OCI-LY3 (cell line): Measurements from ENCODE around the gene PPP1R3G.
A peak's percentile ranks its signal among the peaks of the same experiment; 100 is the strongest.

Source experiments
- H2AFZ ChIP-seq: fragments of 200-600, 300-600 bp; shearing (Covaris generic); 2 replicates; pipeline ENCODE4 v1.6.0; 2014; ENCODE audit warnings: antibody characterized with exemption, low read depth, low read length
- H3K27ac ChIP-seq: fragments of 200-600, 300-600 bp; sonication (generic); 2 replicates; pipeline ENCODE4 v1.5.1; 2014; ENCODE audit warnings: mild to moderate bottlenecking, low read length, moderate library complexity, mixed read lengths
- H3K27me3 ChIP-seq: fragments of 200-600, 300-600 bp; sonication (generic); 2 replicates; pipeline ENCODE4 v1.6.1; 2014; ENCODE audit warnings: low read depth, low read length, mixed read lengths
- H3K36me3 ChIP-seq: fragments of 200-600, 300-600 bp; sonication (generic); replicated peaks from 2 replicates; pipeline ENCODE3; 2014; ENCODE audit warnings: low read depth, low read length, mixed read lengths
- H3K4me1 ChIP-seq: fragments of 300-600, 200-600 bp; sonication (generic); 2 replicates; pipeline ENCODE4 v1.6.1; 2014; ENCODE audit warnings: low read length, mixed read lengths
- H3K4me2 ChIP-seq: fragments of 200-600, 300-600 bp; sonication (generic); 2 replicates; pipeline ENCODE4 v1.6.1; 2014; ENCODE audit warnings: low read length, mixed read lengths
- H3K4me3 ChIP-seq: fragments of 300-600, 200-600 bp; sonication (generic); 2 replicates; pipeline ENCODE4 v1.5.1; 2014; ENCODE audit warnings: antibody characterized with exemption, mild to moderate bottlenecking, low read length, moderate library complexity
- H3K79me2 ChIP-seq: fragments of 300-600, 200-600 bp; shearing (Covaris generic); 2 replicates; pipeline ENCODE4 v1.6.1; 2014; ENCODE audit warnings: mild to moderate bottlenecking, low read length, mixed read lengths
- H3K9ac ChIP-seq: fragments of 300-600, 200-600 bp; shearing (Covaris generic); 2 replicates; pipeline ENCODE4 v1.6.0; 2014; ENCODE audit warnings: mild to moderate bottlenecking, low read length, moderate library complexity
- H3K9me3 ChIP-seq: fragments of 200-600, 300-600 bp; shearing (Covaris generic); 2 replicates; pipeline ENCODE4 v1.6.1; 2014; ENCODE audit warnings: low read length, mixed read lengths; ENCODE audit not compliant: insufficient read depth
- H4K20me1 ChIP-seq: fragments of 200-600, 300-600 bp; sonication (generic); 2 replicates; pipeline ENCODE4 v1.6.1; 2016; ENCODE audit warnings: low read length, mixed read lengths; ENCODE audit not compliant: insufficient read depth
- EZH2phosphoT487 ChIP-seq: fragments of 200-600 bp; shearing (Covaris generic); IDR thresholded peaks from 2 replicates; pipeline ENCODE4 v1.6.1; 2018; ENCODE audit warnings: antibody characterized with exemption, mixed run types, low read depth
- TF ChIP-seq, protein P1 (sequence below): fragments of 200-600, 300-600 bp; sonication (generic); IDR thresholded peaks from 2 replicates; pipeline ENCODE4 v1.5.1; 2014; ENCODE audit warnings: antibody characterized with exemption, low read length, low read depth

The PPP1R3G gene

DNA sequence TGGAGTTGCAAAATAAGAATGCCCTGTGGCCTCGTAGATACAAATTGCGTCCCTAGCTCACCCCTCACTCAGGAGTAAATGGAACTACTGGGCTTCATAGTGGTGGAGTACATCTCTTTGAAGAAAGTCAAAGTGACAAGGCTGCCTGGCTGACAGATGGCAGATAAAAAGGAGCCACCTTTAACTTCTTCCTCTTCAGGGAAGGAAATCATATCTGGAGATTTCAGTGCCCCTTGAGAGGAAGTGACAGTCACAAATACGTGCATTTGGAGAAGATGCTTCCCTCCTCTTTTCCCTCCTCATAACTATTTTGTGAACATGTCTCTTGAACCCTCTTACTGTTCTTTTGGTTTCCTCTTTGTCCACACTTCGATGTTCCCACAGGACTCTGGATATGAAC, 43.2 kb downstream of the PPP1R3G start:
- no peaks in the 10 kb centered on the region for H3K36me3 ChIP-seq
- no peak overlapping the region for H3K4me2 ChIP-seq
- no peak overlapping the region for H2AFZ ChIP-seq
- peaks cover 10% of the 10 kb centered on the region for H3K4me1 ChIP-seq
- H3K9ac ChIP-seq: no peak overlapping the region
- no peaks in the 10 kb centered on the region for H3K27me3 ChIP-seq
- no peaks in the 10 kb centered on the region for H3K79me2 ChIP-seq
- no peaks in the 10 kb centered on the region for H4K20me1 ChIP-seq
- no peaks in the 10 kb centered on the region for H3K9me3 ChIP-seq
- no peak overlapping the region for H3K4me3 ChIP-seq
- TF ChIP-seq, protein P1, sequence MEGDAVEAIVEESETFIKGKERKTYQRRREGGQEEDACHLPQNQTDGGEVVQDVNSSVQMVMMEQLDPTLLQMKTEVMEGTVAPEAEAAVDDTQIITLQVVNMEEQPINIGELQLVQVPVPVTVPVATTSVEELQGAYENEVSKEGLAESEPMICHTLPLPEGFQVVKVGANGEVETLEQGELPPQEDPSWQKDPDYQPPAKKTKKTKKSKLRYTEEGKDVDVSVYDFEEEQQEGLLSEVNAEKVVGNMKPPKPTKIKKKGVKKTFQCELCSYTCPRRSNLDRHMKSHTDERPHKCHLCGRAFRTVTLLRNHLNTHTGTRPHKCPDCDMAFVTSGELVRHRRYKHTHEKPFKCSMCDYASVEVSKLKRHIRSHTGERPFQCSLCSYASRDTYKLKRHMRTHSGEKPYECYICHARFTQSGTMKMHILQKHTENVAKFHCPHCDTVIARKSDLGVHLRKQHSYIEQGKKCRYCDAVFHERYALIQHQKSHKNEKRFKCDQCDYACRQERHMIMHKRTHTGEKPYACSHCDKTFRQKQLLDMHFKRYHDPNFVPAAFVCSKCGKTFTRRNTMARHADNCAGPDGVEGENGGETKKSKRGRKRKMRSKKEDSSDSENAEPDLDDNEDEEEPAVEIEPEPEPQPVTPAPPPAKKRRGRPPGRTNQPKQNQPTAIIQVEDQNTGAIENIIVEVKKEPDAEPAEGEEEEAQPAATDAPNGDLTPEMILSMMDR: no peak
- TF ChIP-seq EZH2phosphoT487: no peak
- no peak overlapping the region for H3K27ac ChIP-seq

DNA sequence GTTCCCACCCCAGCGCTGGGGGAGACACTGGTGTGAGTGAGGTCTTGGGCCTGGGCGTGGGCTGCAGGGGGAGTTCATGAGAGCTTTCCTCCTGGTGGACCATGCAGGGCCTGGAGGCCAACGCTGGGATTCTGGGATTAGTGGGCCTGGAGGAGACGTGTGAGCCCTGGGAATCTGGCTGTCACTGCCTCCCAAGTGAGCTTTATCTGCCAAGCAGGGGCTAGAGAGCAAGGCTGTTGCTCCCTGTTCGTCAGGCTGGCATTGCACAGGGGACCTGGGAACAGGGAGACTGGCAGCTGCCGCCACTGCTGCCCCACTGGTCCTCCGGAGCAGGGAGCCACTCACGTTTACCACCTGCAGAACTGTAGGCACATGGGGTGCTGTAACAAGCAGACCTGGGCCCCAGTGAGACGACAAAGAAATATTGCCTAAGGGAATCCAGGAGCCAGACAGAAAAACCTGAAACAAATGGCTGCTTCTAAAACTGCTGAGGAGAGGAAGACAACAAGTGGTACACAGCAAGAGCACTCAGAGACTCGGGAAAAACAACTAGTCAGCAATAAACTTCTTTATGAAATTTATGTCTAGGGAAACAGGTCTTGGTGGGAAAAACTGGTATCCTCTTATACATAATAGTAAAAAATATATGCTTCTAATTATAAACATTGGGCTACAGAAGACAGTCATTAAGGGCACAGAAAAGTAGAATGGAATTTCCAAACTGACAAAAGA, 45.2 kb downstream of the PPP1R3G start:
- no peak overlapping the region for H2AFZ ChIP-seq
- H3K9ac ChIP-seq: no peak overlapping the region
- H3K27me3 ChIP-seq: no peaks in the 10 kb centered on the region
- H4K20me1 ChIP-seq: no peaks in the 10 kb centered on the region
- H3K9me3 ChIP-seq: no peaks in the 10 kb centered on the region
- H3K4me3 ChIP-seq: no peak overlapping the region
- peaks cover 13% of the 10 kb centered on the region for H3K4me1 ChIP-seq
- TF ChIP-seq, protein P1: no peak
- no peak for TF ChIP-seq EZH2phosphoT487
- no peaks in the 10 kb centered on the region for H3K36me3 ChIP-seq
- H3K4me2 ChIP-seq: no peak overlapping the region
- no peak overlapping the region for H3K27ac ChIP-seq
- H3K79me2 ChIP-seq: no peaks in the 10 kb centered on the region

DNA sequence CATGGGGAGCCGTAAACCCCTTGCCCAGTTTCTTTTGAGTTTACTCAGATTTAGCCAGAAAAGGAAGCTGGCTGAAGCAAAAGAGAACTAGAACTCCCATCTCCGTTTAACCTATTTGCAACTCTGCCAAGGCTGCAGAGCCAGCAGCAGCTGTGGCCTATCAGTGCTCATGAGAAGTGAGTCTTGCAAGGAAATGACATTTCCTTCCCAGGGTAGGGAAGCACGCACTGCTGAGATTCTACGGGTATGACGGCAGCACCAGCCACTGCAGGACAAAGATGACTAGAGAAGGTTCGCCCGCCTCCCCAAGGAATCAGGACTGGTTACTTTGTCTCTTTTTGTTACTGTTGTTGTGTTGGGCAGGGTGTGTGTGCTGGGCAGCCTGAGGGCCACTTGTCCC, 47.6 kb downstream of the PPP1R3G start:
- no peaks in the 10 kb centered on the region for H3K36me3 ChIP-seq
- no peak overlapping the region for H2AFZ ChIP-seq
- no peaks in the 10 kb centered on the region for H3K79me2 ChIP-seq
- peaks cover 17% of the 10 kb centered on the region for H3K4me1 ChIP-seq
- peak overlapping the region; percentile 56 for H3K4me2 ChIP-seq
- H3K4me3 ChIP-seq: 0 out of 2 replicates have a peak overlapping the region, but pooled peaks have one; percentile 4
- TF ChIP-seq, protein P1: no peak
- no peak for TF ChIP-seq EZH2phosphoT487
- H3K9me3 ChIP-seq: no peaks in the 10 kb centered on the region
- no peaks in the 10 kb centered on the region for H4K20me1 ChIP-seq
- no peak overlapping the region for H3K27ac ChIP-seq
- no peak overlapping the region for H3K9ac ChIP-seq
- H3K27me3 ChIP-seq: no peaks in the 10 kb centered on the region

DNA sequence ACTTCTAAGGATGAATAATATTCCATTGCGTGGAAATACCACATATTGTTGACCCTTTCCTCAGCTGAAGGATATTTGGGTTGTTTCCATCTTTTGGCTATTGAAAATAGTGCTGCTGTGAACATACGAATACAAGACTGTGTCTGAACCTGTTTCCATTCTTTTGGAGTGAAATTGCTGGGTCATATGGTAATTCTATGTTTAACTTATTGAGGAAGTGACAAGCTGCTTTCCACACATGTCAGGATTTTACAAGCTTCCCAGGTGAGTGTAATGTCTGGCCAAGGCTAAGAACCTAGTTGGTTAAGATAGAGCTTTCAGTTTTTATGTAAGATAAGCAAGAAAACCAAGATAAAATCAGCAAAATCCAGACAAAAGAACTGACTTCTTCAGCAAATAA, 48.8 kb downstream of the PPP1R3G start:
- Histone ChIP-seq H3K4me2 (no peak overlapping the region), H3K79me2 (no peaks in the 10 kb centered on the region), H3K36me3 (no peaks in the 10 kb centered on the region), H4K20me1 (no peaks in the 10 kb centered on the region), H2AFZ (no peak overlapping the region), H3K9me3 (no peaks in the 10 kb centered on the region), H3K27ac (no peak overlapping the region), H3K9ac (no peak overlapping the region), H3K27me3 (no peaks in the 10 kb centered on the region), H3K4me3 (no peak overlapping the region), H3K4me1 (peaks cover 17% of the 10 kb centered on the region)
- TF ChIP-seq EZH2phosphoT487: no peak
- TF ChIP-seq, protein P1: no peak
